ENCODE data around the gene SCYL2.

- TF ChIP-seq ATF3 (CRISPR knock-in tag; conservative IDR thresholded peaks at IDR 0.05), result no peak
- TF ChIP-seq E2F4 (CRISPR knock-in tag; IDR thresholded peaks at IDR 0.05; ENCODE audit: borderline replicate concordance, low read depth), result no peak
- TF ChIP-seq CTCF (IDR thresholded peaks at IDR 0.05), result no peak
- TF ChIP-seq CBFB (CRISPR knock-in tag; IDR thresholded peaks at IDR 0.05; ENCODE audit: low read depth), result no peak
- TF ChIP-seq ZNF232 (CRISPR knock-in tag; IDR thresholded peaks at IDR 0.05), result no peak
Observed at GRCh38 chr12:100346660-100347059, 79.7 kb downstream of the SCYL2 start.

Data from WTC11 (cell line).